ENCODE measurements around the gene STK32A. TPM values are rescaled to one million over a fixed set of nuclear protein-coding genes. Genes with fewer than 3 reads are reported as not detected.

The STK32A gene
- total RNA-seq, 4 donors from 2014 or later = 1.0 to 1.4 (median 1.3) TPM

- peak overlapping the region in 2 of 4 donors; percentile 12 to 24 for H3K4me3 ChIP-seq
- intact Hi-C loops (cut with DNase I) = loop anchor here (2.0 to 5.0 kb wide), 2 partner anchors 49 to 103 kb away; no protein-coding TSS in a partner anchor
- peak overlapping the region; percentile 85 to 96 (median 92) for H3K27ac ChIP-seq (replicated peaks in 1 of 4)
- DNase-seq (ENCODE audit: extremely low spot score) = peak; percentile 93
- peaks cover 26 to 63% (median 37%) of the 10 kb centered on the region in 4 donors for H3K36me3 ChIP-seq
- H3K27me3 ChIP-seq = no peaks in the 10 kb centered on the region
- WGBS = 16% methylated on average over 15 of the region's 15 CpGs
- TF ChIP-seq CTCF (IDR thresholded peaks at IDR 0.05) (no peak), EP300 (IDR thresholded peaks at IDR 0.05) (peak; percentile 67), POLR2A (IDR thresholded peaks at IDR 0.05; ENCODE audit: low read depth) (no peak), POLR2AphosphoS5 (IDR thresholded peaks at IDR 0.05) (peak; percentile 87 to 88)
- H3K9me3 ChIP-seq = no peaks in the 10 kb centered on the region
- peaks cover 46 to 79% (median 65%) of the 10 kb centered on the region in 4 donors for H3K4me1 ChIP-seq
Measured at GRCh38 chr5:147403651-147404640, 169.1 kb downstream of the STK32A start.

- Histone ChIP-seq H3K9me3 (no peaks in the 10 kb centered on the region), H3K4me3 (no peak overlapping the region), H3K36me3 (peaks cover 22 to 55% (median 30%) of the 10 kb centered on the region in 4 donors), H3K27ac (replicated peaks in 1 of 4) (peak overlapping the region; percentile 85 to 96 (median 92)), H3K4me1 (peaks cover 46 to 87% (median 72%) of the 10 kb centered on the region in 4 donors), H3K27me3 (no peaks in the 10 kb centered on the region)
- intact Hi-C loops (cut with DNase I) = loop anchor here (2.0 to 5.0 kb wide), 2 partner anchors 48 to 103 kb away; no protein-coding TSS in a partner anchor
- TF ChIP-seq CTCF (IDR thresholded peaks at IDR 0.05) = no peak
- 67% methylated on average over 1 of the region's 1 CpG for WGBS
- no peak for DNase-seq (ENCODE audit: extremely low spot score)
Measured at GRCh38 chr5:147404706-147405105, 169.9 kb downstream of the STK32A start.

- intact Hi-C loops (cut with DNase I) = no loop called here
- Histone ChIP-seq H3K9me3 (no peaks in the 10 kb centered on the region), H3K4me1 (peaks cover 53 to 92% (median 91%) of the 10 kb centered on the region in 4 donors), H3K4me3 (no peak overlapping the region), H3K36me3 (peaks cover 11 to 51% (median 16%) of the 10 kb centered on the region in 4 donors), H3K27me3 (no peaks in the 10 kb centered on the region), H3K27ac (replicated peaks in 1 of 4) (peak overlapping the region; percentile 85 to 96 (median 92))
- DNase-seq (ENCODE audit: extremely low spot score) = no peak
- 67% methylated on average over 1 of the region's 1 CpG for WGBS
- no peak for TF ChIP-seq POLR2AphosphoS5 (IDR thresholded peaks at IDR 0.05)
- no peak for TF ChIP-seq POLR2A (IDR thresholded peaks at IDR 0.05; ENCODE audit: low read depth)
- TF ChIP-seq EP300 (IDR thresholded peaks at IDR 0.05) = no peak
- TF ChIP-seq CTCF (IDR thresholded peaks at IDR 0.05) = no peak
Measured at GRCh38 chr5:147406636-147407035, 171.8 kb downstream of the STK32A start.

- Histone ChIP-seq H3K27me3 (no peaks in the 10 kb centered on the region), H3K4me1 (peaks cover 53 to 98% (median 96%) of the 10 kb centered on the region in 4 donors), H3K9me3 (no peaks in the 10 kb centered on the region), H3K36me3 (peaks cover 14 to 52% (median 19%) of the 10 kb centered on the region in 4 donors), H3K4me3 (no peak overlapping the region), H3K27ac (replicated peaks in 1 of 4) (peak overlapping the region; percentile 85 to 96 (median 92))
- DNase-seq (ENCODE audit: extremely low spot score) = no peak
- TF ChIP-seq EP300 (IDR thresholded peaks at IDR 0.05) (no peak), CTCF (IDR thresholded peaks at IDR 0.05) (no peak), POLR2AphosphoS5 (IDR thresholded peaks at IDR 0.05) (peak; percentile 49 to 53), POLR2A (IDR thresholded peaks at IDR 0.05; ENCODE audit: low read depth) (no peak)
- intact Hi-C loops (cut with DNase I) = no loop called here
- WGBS = 27% methylated on average over 8 of the region's 8 CpGs
Measured at GRCh38 chr5:147407094-147407681, 172.4 kb downstream of the STK32A start.

Measured in esophagus muscularis mucosa (tissue), 4 donors.